K562 (cell line): ENCODE data around the gene C1D. TPM values are rescaled to one million over a fixed set of nuclear protein-coding genes. Genes with fewer than 3 reads are reported as not detected.

Experiments used
- ATAC-seq: fragments of 200-7000 bp; cut with Tn5 transposase; 3 replicates; pipeline ENCODE4 v1.9.1; 2020; ENCODE audit warnings: moderate library complexity
- BruUV-seq: library from RNA; stranded (reverse); fragments of 400-500 nt; replicated peaks from 2 replicates; lab custom pipeline; 2021; lab: Mats Ljungman, UMichigan
- CTCF ChIA-PET: fragments of 300-600 bp; formaldehyde crosslinking; extraction: SDS; loops from one replicate; lab custom pipeline; 2021; ENCODE audit warnings: low intra/inter-chr PET ratio; lab: Yijun Ruan, JAX
- POLR2A ChIA-PET: fragments of 300-600, 350-650 bp; sonication (Branson Sonifier 250); formaldehyde crosslinking; extraction: SDS; loops from one replicate; lab custom pipeline; 2021; ENCODE audit warnings: antibody characterized with exemption, inconsistent platforms; lab: Yijun Ruan, JAX
- DNase-seq, 4 experiments: peaks; one replicate each; pipeline versions ENCODE4 v3.0.0 to v3.0.0-alpha.2; 2011 to 2018; ENCODE audit warnings: low spot score in 3 of 4, mixed read lengths in 3 of 4; ENCODE audit errors: extremely low read depth in 1 of 4
- FAIRE-seq: peaks from 2 replicates; lab custom pipeline; 2011; peaks lifted over from hg19 to GRCh38; lab: Jason Lieb, UNC
- H2AFZ ChIP-seq: 2 replicates; pipeline ENCODE4 v1.6.0; 2011; ENCODE audit warnings: low read depth, low read length, control low read depth, inconsistent platforms
- H3K27ac ChIP-seq: fragments of 200-600 bp; 3 replicates; pipeline ENCODE4 v1.8.0; 2011; ENCODE audit warnings: low read depth, mild to moderate bottlenecking, control low read depth, inconsistent platforms, low read length, moderate library complexity, mixed read lengths; ENCODE audit errors: extremely low read depth
- H3K27me3 ChIP-seq, 2 experiments: fragments of 300-600 bp in 1 of 2; 2 replicates in 1 of 2; 3 replicates in 1 of 2; pipeline versions ENCODE4 v1.6.0 to v1.8.0; 2011; ENCODE audit warnings: inconsistent platforms in 2 of 2, low read length in 2 of 2, mild to moderate bottlenecking in 1 of 2, mixed read lengths in 1 of 2, moderate library complexity in 1 of 2; ENCODE audit not compliant: control insufficient read depth in 2 of 2, insufficient read depth in 2 of 2
- H3K36me3 ChIP-seq: fragments of 300-600 bp; 3 replicates; pipeline ENCODE4 v1.8.0; 2011; ENCODE audit warnings: mild to moderate bottlenecking, low read length, inconsistent platforms; ENCODE audit not compliant: control insufficient read depth, insufficient read depth
- H3K4me1 ChIP-seq, 2 experiments: fragments of 200-600 bp in 1 of 2; replicated peaks in 1 of 2; 2 replicates in 1 of 2; 3 replicates in 1 of 2; pipeline versions ENCODE4 v1.5.1 to v1.8.0; 2011; ENCODE audit warnings: inconsistent platforms in 2 of 2, low read length in 2 of 2, mild to moderate bottlenecking in 1 of 2, mixed read lengths in 1 of 2, moderate library complexity in 1 of 2; ENCODE audit not compliant: control insufficient read depth in 2 of 2, insufficient read depth in 2 of 2
- H3K4me2 ChIP-seq: 2 replicates; pipeline ENCODE4 v1.6.1; 2011; ENCODE audit warnings: low read length, control low read depth, inconsistent platforms, mixed read lengths; ENCODE audit not compliant: insufficient read depth
- H3K4me3 ChIP-seq: fragments of 200-600 bp; sonication (generic), shearing (Covaris generic); 2 replicates; pipeline ENCODE4 v1.5.1; 2016; ENCODE audit warnings: control low read depth, inconsistent platforms
- H3K79me2 ChIP-seq: fragments of 200-600 bp; 3 replicates; pipeline ENCODE4 v1.8.0; 2011; ENCODE audit warnings: low read length, inconsistent platforms; ENCODE audit not compliant: control insufficient read depth, insufficient read depth
- H3K9ac ChIP-seq, 2 experiments: 2 replicates each; pipeline versions ENCODE4 v1.6.0 to v1.6.1; 2011; ENCODE audit warnings: low read depth in 2 of 2, low read length in 2 of 2, control low read depth in 1 of 2, inconsistent platforms in 1 of 2, mild to moderate bottlenecking in 1 of 2, mixed read lengths in 1 of 2; ENCODE audit not compliant: insufficient read depth in 1 of 2
- H3K9me1 ChIP-seq: one replicate; pipeline ENCODE4 v1.6.0; 2011; ENCODE audit warnings: inconsistent platforms, mild to moderate bottlenecking, low read length, moderate library complexity; ENCODE audit not compliant: control insufficient read depth, insufficient read depth
- H3K9me3 ChIP-seq: replicated peaks from 2 replicates; pipeline ENCODE4 v1.5.1; 2011; ENCODE audit warnings: low read depth, low read length, inconsistent platforms; ENCODE audit not compliant: control insufficient read depth, insufficient read depth
- H4K20me1 ChIP-seq: replicated peaks from 2 replicates; pipeline ENCODE4 v1.6.1; 2011; ENCODE audit warnings: low read length, inconsistent platforms, mixed read lengths; ENCODE audit not compliant: control insufficient read depth, insufficient read depth
- ATF7 ChIP-seq: fragments of 450-650 bp; IDR thresholded peaks from 2 replicates; pipeline ENCODE4 v1.7.1; 2014; ENCODE audit warnings: mild to moderate bottlenecking, moderate library complexity
- KDM4B ChIP-seq, 2 experiments: fragments of 450-650 bp in 1 of 2; sonication (generic) in 1 of 2; IDR thresholded peaks; 2 replicates each; pipeline ENCODE4 v1.6.1; 2016 to 2017; ENCODE audit warnings: borderline replicate concordance in 2 of 2, antibody characterized with exemption in 1 of 2, low read depth in 1 of 2, mild to moderate bottlenecking in 1 of 2
- MEIS2 ChIP-seq: fragments of 450-650 bp; IDR thresholded peaks from 2 replicates; pipeline ENCODE4 v1.6.1; 2014; ENCODE audit warnings: mild to moderate bottlenecking; ENCODE audit not compliant: partially characterized antibody
- MTA2 ChIP-seq: fragments of 450-650 bp; IDR thresholded peaks from 2 replicates; pipeline ENCODE4 v1.6.1; 2016; ENCODE audit warnings: low read depth
- RBBP5 ChIP-seq: fragments of 200-600 bp; sonication (generic); IDR thresholded peaks from 2 replicates; pipeline ENCODE4 v1.6.1; 2012; ENCODE audit warnings: borderline replicate concordance, mild to moderate bottlenecking, low read length, control low read depth, inconsistent platforms; ENCODE audit not compliant: insufficient read depth, poor library complexity, severe bottlenecking
- ZFP36 ChIP-seq: fragments of 150-350 bp; IDR thresholded peaks from 2 replicates; pipeline ENCODE4 v1.6.1; 2018; ENCODE audit warnings: low read length, low read depth; ENCODE audit not compliant: partially characterized antibody
- WGBS: fragments of 100-300 bp; shearing (Covaris generic); methylation state at CpG from one replicate; pipeline ENCODE4 v1.1.6; 2016; ENCODE audit warnings: low coverage, mixed read lengths; ENCODE audit not compliant: insufficient coverage; ENCODE audit errors: missing lambda C conversion rate; 5-methylcytosine and 5-hydroxymethylcytosine counted together
- in situ Hi-C: fragments of 300-500 bp; cut with MboI; formaldehyde crosslinking; loops from 4 replicates; pipeline ENCODE4 v1.15.0; 2018; ENCODE audit warnings: inconsistent platforms, mixed read lengths
- intact Hi-C: fragments of 100-400 bp; cut with micrococcal nuclease; formaldehyde crosslinking; loops from 2 replicates; pipeline ENCODE4 v1.14.2; 2022
- polyA plus RNA-seq, 8 experiments: library from polyadenylated mRNA; depleted of rRNA in 4 of 8; stranded (reverse) in 5 of 8; unstranded in 3 of 8; fragments of >200 nt; fragmentation: Nextera tagmentation in 2 of 8; fragmentation: Illumina TruSeq in 1 of 8; extraction: Ambion mirVana in 2 of 8; extraction: Trizol in 1 of 8; gene quantifications; 2 replicates each; pipeline versions ENCODE4 v1.2.1 to v1.2.3, GENCODE V29; 2011 to 2014; ENCODE audit warnings: inconsistent platforms in 1 of 8, missing spikeins in 1 of 8
- total RNA-seq, 7 experiments: library from RNA; depleted of rRNA in 6 of 7; stranded (reverse); fragments of >200 nt in 6 of 7; fragmentation: Illumina TruSeq in 2 of 7; extraction: Trizol in 2 of 7; gene quantifications; 2 replicates each; pipeline versions ENCODE4 v1.2.1 to v1.2.3, GENCODE V29; 2011 to 2021; ENCODE audit warnings: low replicate concordance in 1 of 7

The C1D gene
- total and polyA plus RNA-seq, 9 of the 15 experiments (the other 6 are each of a cell fraction or from before 2014, with no cell fraction given): 33.2 to 123 (median 56.5) TPM

- no peak for TF ChIP-seq ZFP36
- TF ChIP-seq RBBP5: no peak
- no peak for TF ChIP-seq MEIS2
- no peak for TF ChIP-seq MTA2
- TF ChIP-seq KDM4B (IDR thresholded peaks at IDR 0.05; ENCODE audit: borderline replicate concordance in 2 of 2, low read depth in 1 of 2): no peak
- no peak for TF ChIP-seq ATF7
- Histone ChIP-seq H3K9ac (no peak overlapping the region), H3K27ac (no peak overlapping the region), H3K4me1 (no peaks in the 10 kb centered on the region; a peak in 1 of 5 replicates), H3K79me2 (no peaks in the 10 kb centered on the region), H3K9me1 (no peaks in the 10 kb centered on the region), H3K36me3 (no peaks in the 10 kb centered on the region), H3K4me2 (no peak overlapping the region), H3K9me3 (no peaks in the 10 kb centered on the region), H4K20me1 (no peaks in the 10 kb centered on the region), H3K27me3 (no peaks in the 10 kb centered on the region), H2AFZ (peak overlapping the region; percentile 37; the same call in 1 of the 2 replicates), H3K4me3 (no peak overlapping the region)
- ChIA-PET CTCF (no interaction called here), POLR2A (no interaction called here)
- whole genome bisulfite sequencing: 45% methylated on average over 6 of the region's 6 CpGs
- DNase-seq (peak in 1 of 4 experiments; percentile 17), ATAC-seq (peak; percentile 71), FAIRE-seq (no peak)
- intact Hi-C loops (loop anchor here (5.0 to 10.0 kb wide), 4 partner anchors 95 to 1605 kb away; no protein-coding TSS in a partner anchor), in situ Hi-C loops (no loop called here)
- BruUV-seq: no TSS peak
These were observed 30.1 kb downstream of the C1D start for GRCh38 chr2:68032702-68033101.
